HG03460 (cell line): ENCODE measurements around the gene LPAR1.
"Not testable (repeated sequence)": the region's sequence is repeated elsewhere in the genome, so short reads cannot be mapped to it uniquely, and the experiment has no call there.

Experiments
- ATAC-seq: cut with Tn5 transposase; IDR thresholded peaks from one replicate; pipeline ENCODE4 v1.9.1; 2021; ENCODE audit not compliant: unreplicated experiment

Gene LPAR1

DNA sequence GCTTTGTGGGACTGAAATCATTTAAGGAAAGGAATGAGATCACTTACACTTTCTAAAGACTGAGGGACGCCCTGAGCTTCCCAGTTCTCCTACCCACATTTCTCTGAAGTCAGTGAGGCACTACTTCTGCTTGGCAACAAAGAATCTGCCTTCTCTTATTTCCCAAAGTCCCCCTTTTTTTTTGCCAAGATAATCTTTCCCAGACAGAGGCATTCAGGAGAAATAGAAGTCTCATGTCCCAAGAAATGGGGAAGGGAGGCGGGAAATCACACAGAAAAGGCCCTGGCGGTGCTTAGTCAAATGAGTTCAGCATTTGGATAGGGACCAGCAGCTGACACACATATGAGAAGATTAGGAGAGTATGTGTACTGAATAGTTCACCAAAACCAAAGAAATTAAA, 210.0 kb downstream of the LPAR1 start:
- no peak for ATAC-seq

DNA sequence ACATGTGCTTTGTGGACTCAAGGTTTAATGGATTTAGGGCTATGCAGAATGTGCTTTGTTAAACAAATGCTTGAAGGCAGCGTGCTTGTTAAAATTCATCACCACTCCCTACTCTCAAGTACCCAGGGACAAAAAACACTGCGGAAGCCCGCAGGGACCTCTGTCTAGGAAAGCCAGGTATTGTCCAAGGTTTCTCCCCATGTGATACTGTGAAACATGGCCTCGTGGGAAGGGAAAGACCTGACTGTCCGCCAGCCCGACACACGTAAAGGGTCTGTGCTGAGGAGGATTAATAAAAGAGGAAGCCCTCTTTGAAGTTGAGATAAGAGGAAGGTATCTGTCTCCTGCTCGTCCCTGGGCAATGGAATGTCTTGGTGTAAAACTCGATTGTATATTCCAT, 211.9 kb downstream of the LPAR1 start:
- not testable (repeated sequence) for ATAC-seq

DNA sequence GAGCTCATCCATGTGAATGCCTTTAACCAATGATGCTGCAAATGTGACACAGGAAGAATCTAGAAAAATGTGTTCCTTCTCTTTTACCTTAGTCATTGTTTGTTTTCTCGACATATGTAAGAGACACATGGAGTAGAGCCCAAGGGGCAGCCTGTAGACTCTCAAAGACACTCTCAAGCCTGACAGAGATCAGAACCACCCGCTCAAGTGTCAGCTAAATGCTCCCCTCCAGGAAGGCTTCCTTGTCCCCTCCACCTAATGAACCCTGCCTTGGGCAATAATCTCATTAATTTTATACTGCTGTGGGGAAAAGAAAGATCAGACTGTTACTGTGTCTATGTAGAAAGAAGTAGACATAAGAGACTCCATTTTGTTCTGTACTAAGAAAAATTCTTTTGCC, 212.3 kb downstream of the LPAR1 start:
- ATAC-seq = no peak

DNA sequence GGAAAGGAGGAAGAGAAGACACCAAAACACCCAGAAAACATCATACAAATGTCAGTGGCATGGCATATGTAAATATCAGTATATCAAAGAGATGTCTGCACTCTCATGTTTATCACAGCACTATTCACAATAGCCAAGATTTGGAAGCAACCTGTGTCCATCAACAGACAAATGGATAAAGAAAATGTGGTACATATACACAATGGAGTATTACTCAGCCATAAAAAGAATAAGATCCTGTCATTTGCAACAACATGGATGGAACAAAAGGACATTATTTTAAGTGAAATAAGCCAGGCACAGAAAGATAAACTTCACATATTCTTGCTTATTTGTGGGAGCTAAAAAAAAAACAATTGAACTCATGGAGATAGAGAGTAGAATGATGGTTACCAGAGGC, 213.1 kb downstream of the LPAR1 start:
- ATAC-seq = not testable (repeated sequence)
